Panc1 (cell line): ENCODE data around the gene SCCPDH.

Experiments used
- POLR2AphosphoS5 ChIP-seq: IDR thresholded peaks from 2 replicates; pipeline ENCODE4 v1.6.1; 2012; ENCODE audit warnings: mild to moderate bottlenecking, low read depth, low read length, moderate library complexity
- SIN3A ChIP-seq: IDR thresholded peaks from 2 replicates; pipeline ENCODE4 v1.6.1; 2012; ENCODE audit warnings: low read depth, mild to moderate bottlenecking, low read length, moderate library complexity, borderline replicate concordance; ENCODE audit not compliant: insufficient read depth
- TCF7L2 ChIP-seq: IDR thresholded peaks from 2 replicates; pipeline ENCODE4 v1.6.1; 2011; ENCODE audit warnings: mild to moderate bottlenecking, low read depth, low read length, inconsistent platforms
- TF ChIP-seq, protein P1 (sequence below): fragments of 450-650 bp; IDR thresholded peaks from 2 replicates; pipeline ENCODE4 v1.5.1; 2017; ENCODE audit warnings: mild to moderate bottlenecking
- TF ChIP-seq, protein P2 (sequence below), 2 experiments: IDR thresholded peaks; 2 replicates each; pipeline ENCODE4 v1.6.1; 2011 to 2012; ENCODE audit warnings: low read depth in 2 of 2, control low read depth in 1 of 2, low read length in 1 of 2, mild to moderate bottlenecking in 1 of 2, moderate library complexity in 1 of 2; ENCODE audit not compliant: insufficient read depth in 1 of 2

DNA sequence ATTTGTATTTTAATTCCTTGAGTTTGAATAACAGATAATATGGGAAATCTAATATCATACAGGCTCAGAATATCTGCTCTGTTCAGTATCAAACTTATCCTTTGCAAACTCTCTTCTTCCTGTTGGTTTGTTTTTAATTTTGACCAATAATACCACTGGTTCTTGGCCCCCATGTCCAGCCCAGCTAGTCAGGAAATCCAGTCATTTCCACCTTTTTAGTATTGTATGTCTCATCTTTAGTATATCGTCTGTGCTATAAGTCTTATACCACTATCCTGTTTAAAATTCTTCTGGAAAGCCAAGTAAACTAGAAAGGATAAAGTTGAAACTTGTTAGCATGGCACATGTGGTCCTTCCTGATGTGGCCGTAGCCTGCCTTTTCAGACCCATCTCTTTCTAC is 10.7 kb downstream of the SCCPDH start:
- TF ChIP-seq, protein P1, sequence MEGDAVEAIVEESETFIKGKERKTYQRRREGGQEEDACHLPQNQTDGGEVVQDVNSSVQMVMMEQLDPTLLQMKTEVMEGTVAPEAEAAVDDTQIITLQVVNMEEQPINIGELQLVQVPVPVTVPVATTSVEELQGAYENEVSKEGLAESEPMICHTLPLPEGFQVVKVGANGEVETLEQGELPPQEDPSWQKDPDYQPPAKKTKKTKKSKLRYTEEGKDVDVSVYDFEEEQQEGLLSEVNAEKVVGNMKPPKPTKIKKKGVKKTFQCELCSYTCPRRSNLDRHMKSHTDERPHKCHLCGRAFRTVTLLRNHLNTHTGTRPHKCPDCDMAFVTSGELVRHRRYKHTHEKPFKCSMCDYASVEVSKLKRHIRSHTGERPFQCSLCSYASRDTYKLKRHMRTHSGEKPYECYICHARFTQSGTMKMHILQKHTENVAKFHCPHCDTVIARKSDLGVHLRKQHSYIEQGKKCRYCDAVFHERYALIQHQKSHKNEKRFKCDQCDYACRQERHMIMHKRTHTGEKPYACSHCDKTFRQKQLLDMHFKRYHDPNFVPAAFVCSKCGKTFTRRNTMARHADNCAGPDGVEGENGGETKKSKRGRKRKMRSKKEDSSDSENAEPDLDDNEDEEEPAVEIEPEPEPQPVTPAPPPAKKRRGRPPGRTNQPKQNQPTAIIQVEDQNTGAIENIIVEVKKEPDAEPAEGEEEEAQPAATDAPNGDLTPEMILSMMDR: no peak
- TF ChIP-seq, protein P2, sequence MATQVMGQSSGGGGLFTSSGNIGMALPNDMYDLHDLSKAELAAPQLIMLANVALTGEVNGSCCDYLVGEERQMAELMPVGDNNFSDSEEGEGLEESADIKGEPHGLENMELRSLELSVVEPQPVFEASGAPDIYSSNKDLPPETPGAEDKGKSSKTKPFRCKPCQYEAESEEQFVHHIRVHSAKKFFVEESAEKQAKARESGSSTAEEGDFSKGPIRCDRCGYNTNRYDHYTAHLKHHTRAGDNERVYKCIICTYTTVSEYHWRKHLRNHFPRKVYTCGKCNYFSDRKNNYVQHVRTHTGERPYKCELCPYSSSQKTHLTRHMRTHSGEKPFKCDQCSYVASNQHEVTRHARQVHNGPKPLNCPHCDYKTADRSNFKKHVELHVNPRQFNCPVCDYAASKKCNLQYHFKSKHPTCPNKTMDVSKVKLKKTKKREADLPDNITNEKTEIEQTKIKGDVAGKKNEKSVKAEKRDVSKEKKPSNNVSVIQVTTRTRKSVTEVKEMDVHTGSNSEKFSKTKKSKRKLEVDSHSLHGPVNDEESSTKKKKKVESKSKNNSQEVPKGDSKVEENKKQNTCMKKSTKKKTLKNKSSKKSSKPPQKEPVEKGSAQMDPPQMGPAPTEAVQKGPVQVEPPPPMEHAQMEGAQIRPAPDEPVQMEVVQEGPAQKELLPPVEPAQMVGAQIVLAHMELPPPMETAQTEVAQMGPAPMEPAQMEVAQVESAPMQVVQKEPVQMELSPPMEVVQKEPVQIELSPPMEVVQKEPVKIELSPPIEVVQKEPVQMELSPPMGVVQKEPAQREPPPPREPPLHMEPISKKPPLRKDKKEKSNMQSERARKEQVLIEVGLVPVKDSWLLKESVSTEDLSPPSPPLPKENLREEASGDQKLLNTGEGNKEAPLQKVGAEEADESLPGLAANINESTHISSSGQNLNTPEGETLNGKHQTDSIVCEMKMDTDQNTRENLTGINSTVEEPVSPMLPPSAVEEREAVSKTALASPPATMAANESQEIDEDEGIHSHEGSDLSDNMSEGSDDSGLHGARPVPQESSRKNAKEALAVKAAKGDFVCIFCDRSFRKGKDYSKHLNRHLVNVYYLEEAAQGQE (IDR thresholded peaks at IDR 0.05; ENCODE audit: insufficient read depth in 1 of 2, low read depth in 2 of 2, low read length in 1 of 2): no peak
- TF ChIP-seq SIN3A (no peak), POLR2AphosphoS5 (no peak), TCF7L2 (no peak)
